ENCODE data around the gene CFAP70. TPM values are rescaled to one million over a fixed set of nuclear protein-coding genes. Genes with fewer than 3 reads are reported as not detected.

CFAP70 gene
- total RNA-seq, 2 donors from 2014 or later = 0.50 to 1.5 TPM

- ATAC-seq (no peak), DNase-seq (ENCODE audit: low spot score) (no peak)
- H3K27ac Mint-ChIP-seq = no peak overlapping the region
- no peak overlapping the region for H3K4me3 Mint-ChIP-seq
- no peaks in the 10 kb centered on the region for H3K9me3 Mint-ChIP-seq
- H3K27me3 Mint-ChIP-seq = no peaks in the 10 kb centered on the region
- no peaks in the 10 kb centered on the region for H3K4me1 Mint-ChIP-seq (ENCODE audit: low read depth in 2 of 2)
- peaks cover 11% of the 10 kb centered on the region for H3K36me3 Mint-ChIP-seq
Observed at GRCh38 chr10:73209705-73210104, 149.0 kb downstream of the CFAP70 start.

- ATAC-seq (no peak), DNase-seq (ENCODE audit: low spot score) (no peak)
- H3K36me3 Mint-ChIP-seq = peaks cover 6% of the 10 kb centered on the region
- no peak overlapping the region for H3K27ac Mint-ChIP-seq
- no peaks in the 10 kb centered on the region for H3K27me3 Mint-ChIP-seq
- H3K9me3 Mint-ChIP-seq = no peaks in the 10 kb centered on the region
- no peaks in the 10 kb centered on the region for H3K4me1 Mint-ChIP-seq (ENCODE audit: low read depth in 2 of 2)
- no peak overlapping the region for H3K4me3 Mint-ChIP-seq
Observed at GRCh38 chr10:73207883-73208282, 150.8 kb downstream of the CFAP70 start.

GRCh38 chr10:73206385-73206784 is 152.3 kb downstream of the CFAP70 start:
- H3K4me3 Mint-ChIP-seq = no peak overlapping the region

GRCh38 chr10:73205890-73206289 is 152.8 kb downstream of the CFAP70 start:
- no peak overlapping the region for H3K27ac Mint-ChIP-seq
- H3K27me3 Mint-ChIP-seq = no peaks in the 10 kb centered on the region
- no peaks in the 10 kb centered on the region for H3K9me3 Mint-ChIP-seq
- no peak overlapping the region for H3K4me3 Mint-ChIP-seq
- ATAC-seq = no peak
- H3K4me1 Mint-ChIP-seq (ENCODE audit: low read depth in 2 of 2) = no peaks in the 10 kb centered on the region
- peaks cover 6% of the 10 kb centered on the region for H3K36me3 Mint-ChIP-seq
- no peak for DNase-seq (ENCODE audit: low spot score)

More at GRCh38 chr10:73206385-73206784, 152.3 kb downstream of the CFAP70 start:
- Mint-ChIP-seq H3K9me3 (no peaks in the 10 kb centered on the region), H3K27ac (no peak overlapping the region), H3K4me1 (ENCODE audit: low read depth in 2 of 2) (no peaks in the 10 kb centered on the region), H3K36me3 (peaks cover 6% of the 10 kb centered on the region), H3K27me3 (no peaks in the 10 kb centered on the region)
- DNase-seq (ENCODE audit: low spot score) = no peak
- ATAC-seq = no peak

- no peaks in the 10 kb centered on the region for H3K27me3 Mint-ChIP-seq
- H3K36me3 Mint-ChIP-seq = peaks cover 6% of the 10 kb centered on the region
- H3K4me3 Mint-ChIP-seq = no peak overlapping the region
- no peaks in the 10 kb centered on the region for H3K4me1 Mint-ChIP-seq (ENCODE audit: low read depth in 2 of 2)
- H3K9me3 Mint-ChIP-seq = no peaks in the 10 kb centered on the region
- H3K27ac Mint-ChIP-seq = no peak overlapping the region
- DNase-seq (ENCODE audit: low spot score) (no peak), ATAC-seq (no peak)
Observed at GRCh38 chr10:73205081-73205480, 153.6 kb downstream of the CFAP70 start.

Other genes starting within 250 kb of the CFAP70 start
- 1 to 10 TPM; 1.1 to 1.3 TPM for gene NUDT13, start 248.4 kb downstream of the CFAP70 start, total RNA-seq
- gene ECD, start 190.9 kb downstream of the CFAP70 start, total RNA-seq = 10 to 100 TPM; 38.8 to 42.0 TPM
- 10 to 100 TPM; 12.3 to 13.4 TPM for gene FAM149B1, start 190.7 kb downstream of the CFAP70 start, total RNA-seq
- gene DNAJC9, start 111.6 kb downstream of the CFAP70 start, total RNA-seq = 10 to 100 TPM; 38.8 to 68.9 TPM
- gene MRPS16, start 106.2 kb downstream of the CFAP70 start, total RNA-seq = 100 to 1,000 TPM in 1 of 2 donors, 10 to 100 TPM in 1; 83.1 to 118 TPM
- 100 to 1,000 TPM; 104 to 123 TPM for gene ANXA7, start 55.2 kb upstream of the CFAP70 start, total RNA-seq
- gene MSS51, start 74.7 kb upstream of the CFAP70 start, total RNA-seq = 1 to 10 TPM; 4.4 to 8.5 TPM
- gene PPP3CB, start 137.2 kb upstream of the CFAP70 start, total RNA-seq = 10 to 100 TPM; 47.7 to 51.0 TPM
- 10 to 100 TPM in 1 of 2 donors, 1 to 10 TPM in 1; 9.3 to 18.1 TPM for gene USP54, start 232.5 kb upstream of the CFAP70 start, total RNA-seq

Measured in natural killer cell treated with Interleukin-12 subunit alpha and Interleukin-12 subunit beta and Interleukin-15 and Interleukin-18, amount 100 ng/mL, for 72 hours (primary cell).